Panc1 (cell line): Measurements from ENCODE around the gene TRAPPC12. TPM values are rescaled to one million over a fixed set of nuclear protein-coding genes. Genes with fewer than 3 reads are reported as not detected.
"Not testable (repeated sequence)": the region's sequence is repeated elsewhere in the genome, so short reads cannot be mapped to it uniquely, and the experiment has no call there.

Source experiments
- ATAC-seq: fragments of 200-7000 bp; cut with Tn5 transposase; 2 replicates; pipeline ENCODE4 v1.9.1; 2020; ENCODE audit warnings: mild to moderate bottlenecking, moderate library complexity
- BruUV-seq: library from RNA; stranded (reverse); fragments of 400-500 nt; replicated peaks from 2 replicates; lab custom pipeline; 2021; lab: Mats Ljungman, UMichigan
- CTCF ChIA-PET: fragments of 300-600 bp; sonication (Branson Sonifier 250); formaldehyde crosslinking; loops from one replicate; lab custom pipeline; 2022; ENCODE audit warnings: antibody characterized with exemption; lab: Charles Lee
- POLR2A ChIA-PET: fragments of 300-600 bp; sonication (Branson Sonifier 250); formaldehyde crosslinking; loops from one replicate; lab custom pipeline; 2022; ENCODE audit warnings: antibody characterized with exemption; lab: Charles Lee
- DNase-seq: peaks from one replicate; pipeline ENCODE4 v3.0.0-alpha.2; 2010; ENCODE audit warnings: low read depth, low spot score
- H3K27ac ChIP-seq: 2 replicates; pipeline ENCODE4 v1.5.1; 2011; ENCODE audit warnings: mild to moderate bottlenecking, low read length, inconsistent platforms
- H3K27me3 ChIP-seq: fragments of 200-500 bp; sonication (Bioruptor generic); 2 replicates; pipeline ENCODE4 v1.6.0; 2014; ENCODE audit warnings: low read length, inconsistent platforms; ENCODE audit not compliant: control insufficient read depth, insufficient read depth
- H3K36me3 ChIP-seq: fragments of 200-500 bp; sonication (Bioruptor generic); 2 replicates; pipeline ENCODE4 v1.5.1; 2014; ENCODE audit warnings: inconsistent platforms, mild to moderate bottlenecking, low read length, moderate library complexity; ENCODE audit not compliant: control insufficient read depth, insufficient read depth
- H3K4me1 ChIP-seq: 2 replicates; pipeline ENCODE4 v1.5.1; 2011; ENCODE audit warnings: inconsistent platforms, mild to moderate bottlenecking, low read length, moderate library complexity; ENCODE audit not compliant: control insufficient read depth, insufficient read depth
- H3K4me3 ChIP-seq, 2 experiments: 2 replicates each; pipeline ENCODE4 v1.5.1; 2011 to 2012; ENCODE audit warnings: low read depth in 2 of 2, low read length in 2 of 2, mild to moderate bottlenecking in 2 of 2, inconsistent platforms in 1 of 2, moderate library complexity in 1 of 2
- H3K9me3 ChIP-seq: fragments of 200-500 bp; sonication (Bioruptor generic); 2 replicates; pipeline ENCODE4 v1.5.1; 2014; ENCODE audit warnings: low read depth, mild to moderate bottlenecking, inconsistent platforms, low read length, moderate library complexity; ENCODE audit not compliant: control insufficient read depth, insufficient read depth
- CTCF ChIP-seq: fragments of 450-650 bp; IDR thresholded peaks from 2 replicates; pipeline ENCODE4 v1.5.1; 2017; ENCODE audit warnings: mild to moderate bottlenecking
- POLR2AphosphoS5 ChIP-seq: IDR thresholded peaks from 2 replicates; pipeline ENCODE4 v1.6.1; 2012; ENCODE audit warnings: mild to moderate bottlenecking, low read depth, low read length, moderate library complexity
- REST ChIP-seq, 2 experiments: IDR thresholded peaks; 2 replicates each; pipeline ENCODE4 v1.6.1; 2011 to 2012; ENCODE audit warnings: low read depth in 2 of 2, control low read depth in 1 of 2, low read length in 1 of 2, mild to moderate bottlenecking in 1 of 2, moderate library complexity in 1 of 2; ENCODE audit not compliant: insufficient read depth in 1 of 2
- SIN3A ChIP-seq: IDR thresholded peaks from 2 replicates; pipeline ENCODE4 v1.6.1; 2012; ENCODE audit warnings: low read depth, mild to moderate bottlenecking, low read length, moderate library complexity, borderline replicate concordance; ENCODE audit not compliant: insufficient read depth
- TCF7L2 ChIP-seq: IDR thresholded peaks from 2 replicates; pipeline ENCODE4 v1.6.1; 2011; ENCODE audit warnings: mild to moderate bottlenecking, low read depth, low read length, inconsistent platforms
- in situ Hi-C: cut with HindIII; loops from 2 replicates; pipeline ENCODE4 v1.10.0; 2016; ENCODE audit warnings: low sequenced_read_pairs, low pct_unique_long_range_greater_than_20kb
- intact Hi-C: fragments of 100-400 bp; cut with micrococcal nuclease; formaldehyde crosslinking; loops from one replicate; pipeline ENCODE4 v1.10.0; 2022; ENCODE audit not compliant: unreplicated experiment
- total RNA-seq: library from RNA; stranded (reverse); gene quantifications from one replicate; pipeline ENCODE4 v1.2.1, GENCODE V29; 2021; ENCODE audit not compliant: unreplicated experiment

The TRAPPC12 gene
- total RNA-seq, 1 experiment from 2014 or later = 78.7 TPM

- CTCF ChIA-PET = no interaction called here
- Histone ChIP-seq H3K4me1 (no peaks in the 10 kb centered on the region), H3K27me3 (no peaks in the 10 kb centered on the region), H3K9me3 (no peaks in the 10 kb centered on the region), H3K4me3 (no peak overlapping the region), H3K27ac (no peak overlapping the region), H3K36me3 (no peaks in the 10 kb centered on the region)
- in situ Hi-C loops (no loop called here), intact Hi-C loops (no loop called here)
- no TSS peak for BruUV-seq
- no peak for DNase-seq
- POLR2A ChIA-PET = no interaction called here
- TF ChIP-seq SIN3A (no peak), POLR2AphosphoS5 (no peak), CTCF (no peak), REST (IDR thresholded peaks at IDR 0.05; ENCODE audit: insufficient read depth in 1 of 2, low read depth in 2 of 2, low read length in 1 of 2) (no peak), TCF7L2 (no peak)
- no peak for ATAC-seq
These were observed 66.4 kb downstream of the TRAPPC12 start for GRCh38 chr2:3445891-3446290.

- no TSS peak for BruUV-seq
- POLR2A ChIA-PET = no interaction called here
- ATAC-seq = no peak
- no peaks in the 10 kb centered on the region for H3K9me3 ChIP-seq
- H3K27me3 ChIP-seq = no peaks in the 10 kb centered on the region
- in situ Hi-C loops = no loop called here
- TF ChIP-seq TCF7L2 (no peak), SIN3A (no peak), CTCF (no peak), POLR2AphosphoS5 (no peak), REST (IDR thresholded peaks at IDR 0.05; ENCODE audit: insufficient read depth in 1 of 2, low read depth in 2 of 2, low read length in 1 of 2) (no peak)
- no peaks in the 10 kb centered on the region for H3K36me3 ChIP-seq
- intact Hi-C loops = no loop called here
- CTCF ChIA-PET = no interaction called here
- no peak for DNase-seq
- no peaks in the 10 kb centered on the region for H3K4me1 ChIP-seq
- no peak overlapping the region for H3K4me3 ChIP-seq
- H3K27ac ChIP-seq = no peak overlapping the region
These were observed 66.9 kb downstream of the TRAPPC12 start for GRCh38 chr2:3446381-3446780.

- BruUV-seq, H3K27ac ChIP-seq, intact Hi-C loops, in situ Hi-C loops, H3K9me3 ChIP-seq, H3K4me3 ChIP-seq, H3K27me3 ChIP-seq, POLR2A ChIA-PET, H3K36me3 ChIP-seq, ATAC-seq, DNase-seq, H3K4me1 ChIP-seq, CTCF ChIA-PET: not testable (repeated sequence)
These were observed 67.7 kb downstream of the TRAPPC12 start for GRCh38 chr2:3447186-3447585.
